K562 (cell line): Measurements from ENCODE around the gene MYCBPAP. TPM values are rescaled to one million over a fixed set of nuclear protein-coding genes. Genes with fewer than 3 reads are reported as not detected.
A peak's percentile ranks its signal among the peaks of the same experiment; 100 is the strongest.

ENCODE experiments used
- BRD9 ChIP-seq: fragments of 450-650 bp; IDR thresholded peaks from 2 replicates; pipeline ENCODE4 v1.6.1; 2018; ENCODE audit warnings: low read depth; ENCODE audit not compliant: partially characterized antibody
- CHD2 ChIP-seq: IDR thresholded peaks from 2 replicates; pipeline ENCODE4 v1.6.1; 2011; ENCODE audit warnings: low read depth, low read length
- HEY1 ChIP-seq: fragments of 250-450 bp; sonication (Bioruptor Pico); IDR thresholded peaks from 2 replicates; pipeline ENCODE4 v1.5.0; 2020; ENCODE audit warnings: mild to moderate bottlenecking, moderate library complexity, borderline replicate concordance
- HNRNPUL1 ChIP-seq: fragments of 200-400 bp; formaldehyde crosslinking; IDR thresholded peaks from 2 replicates; pipeline ENCODE4 v1.6.1; 2017; ENCODE audit warnings: low read length
- KDM1A ChIP-seq, 2 experiments: fragments of 450-650 bp; IDR thresholded peaks; 2 replicates each; pipeline ENCODE4 v1.6.1; 2016; ENCODE audit warnings: mild to moderate bottlenecking in 2 of 2
- KDM2B ChIP-seq: fragments of 250-450 bp; sonication (Bioruptor Pico); IDR thresholded peaks from 2 replicates; pipeline ENCODE4 v1.8.0; 2021; ENCODE audit warnings: mild to moderate bottlenecking, moderate library complexity
- LARP7 ChIP-seq: fragments of 450-650 bp; IDR thresholded peaks from 2 replicates; pipeline ENCODE4 v1.6.1; 2016
- NCOR1 ChIP-seq: fragments of 450-650 bp; IDR thresholded peaks from 2 replicates; pipeline ENCODE4 v1.6.1; 2016; ENCODE audit warnings: mild to moderate bottlenecking, moderate library complexity
- NFIX ChIP-seq: fragments of 250-450 bp; sonication (Bioruptor Pico); IDR thresholded peaks from 2 replicates; pipeline ENCODE4 v1.4.0; 2020; ENCODE audit warnings: low read depth, mild to moderate bottlenecking, moderate library complexity
- RB1 ChIP-seq: fragments of 450-650 bp; IDR thresholded peaks from 2 replicates; pipeline ENCODE4 v1.6.1; 2017; ENCODE audit warnings: low read depth, mild to moderate bottlenecking
- RBM22 ChIP-seq: fragments of 200-400 bp; formaldehyde crosslinking; IDR thresholded peaks from 2 replicates; pipeline ENCODE4 v1.6.1; 2018; ENCODE audit warnings: low read length, low read depth; ENCODE audit not compliant: poor library complexity, severe bottlenecking
- SOX6 ChIP-seq: fragments of 450-650 bp; IDR thresholded peaks from 2 replicates; pipeline ENCODE4 v1.6.1; 2014; ENCODE audit warnings: mild to moderate bottlenecking
- SP1 ChIP-seq: sonication (generic); formaldehyde crosslinking; IDR thresholded peaks from 2 replicates; pipeline ENCODE4 v1.8.1; 2022; ENCODE audit warnings: mild to moderate bottlenecking, missing genetic modification reagents
- SPI1 ChIP-seq: IDR thresholded peaks from 2 replicates; pipeline ENCODE4 v1.6.1; 2011; ENCODE audit warnings: low read depth, low read length, control low read depth, borderline replicate concordance
- TCF7L2 ChIP-seq: fragments of 150-350 bp; IDR thresholded peaks from 2 replicates; pipeline ENCODE4 v1.6.1; 2016; ENCODE audit warnings: low read depth, mild to moderate bottlenecking, low read length, moderate library complexity
- polyA plus RNA-seq, 8 experiments: library from polyadenylated mRNA; depleted of rRNA in 4 of 8; stranded (reverse) in 5 of 8; unstranded in 3 of 8; fragments of >200 nt; fragmentation: Nextera tagmentation in 2 of 8; fragmentation: Illumina TruSeq in 1 of 8; extraction: Ambion mirVana in 2 of 8; extraction: Trizol in 1 of 8; gene quantifications; 2 replicates each; pipeline versions ENCODE4 v1.2.1 to v1.2.3, GENCODE V29; 2011 to 2014; ENCODE audit warnings: inconsistent platforms in 1 of 8, missing spikeins in 1 of 8
- total RNA-seq, 7 experiments: library from RNA; depleted of rRNA in 6 of 7; stranded (reverse); fragments of >200 nt in 6 of 7; fragmentation: Illumina TruSeq in 2 of 7; extraction: Trizol in 2 of 7; gene quantifications; 2 replicates each; pipeline versions ENCODE4 v1.2.1 to v1.2.3, GENCODE V29; 2011 to 2021; ENCODE audit warnings: low replicate concordance in 1 of 7
- TF ChIP-seq, protein P1 (sequence below): IDR thresholded peaks from 3 replicates; pipeline ENCODE4 v1.6.1; 2011; ENCODE audit warnings: borderline replicate concordance, mild to moderate bottlenecking, moderate library complexity; ENCODE audit not compliant: insufficient read length; ENCODE audit errors: extremely low read depth
- TF ChIP-seq, protein P2 (sequence below): fragments of 250-450 bp; sonication (Bioruptor Pico); IDR thresholded peaks from 2 replicates; pipeline ENCODE4 v1.4.0; 2020
- TF ChIP-seq, protein P3 (sequence below): fragments of 250-450 bp; sonication (Bioruptor Pico); IDR thresholded peaks from 2 replicates; pipeline ENCODE4 v1.9.0; 2021; ENCODE audit warnings: mild to moderate bottlenecking

Gene MYCBPAP
- total and polyA plus RNA-seq, 9 of the 15 experiments (the other 6 are each of a cell fraction or from before 2014, with no cell fraction given): not detected

DNA sequence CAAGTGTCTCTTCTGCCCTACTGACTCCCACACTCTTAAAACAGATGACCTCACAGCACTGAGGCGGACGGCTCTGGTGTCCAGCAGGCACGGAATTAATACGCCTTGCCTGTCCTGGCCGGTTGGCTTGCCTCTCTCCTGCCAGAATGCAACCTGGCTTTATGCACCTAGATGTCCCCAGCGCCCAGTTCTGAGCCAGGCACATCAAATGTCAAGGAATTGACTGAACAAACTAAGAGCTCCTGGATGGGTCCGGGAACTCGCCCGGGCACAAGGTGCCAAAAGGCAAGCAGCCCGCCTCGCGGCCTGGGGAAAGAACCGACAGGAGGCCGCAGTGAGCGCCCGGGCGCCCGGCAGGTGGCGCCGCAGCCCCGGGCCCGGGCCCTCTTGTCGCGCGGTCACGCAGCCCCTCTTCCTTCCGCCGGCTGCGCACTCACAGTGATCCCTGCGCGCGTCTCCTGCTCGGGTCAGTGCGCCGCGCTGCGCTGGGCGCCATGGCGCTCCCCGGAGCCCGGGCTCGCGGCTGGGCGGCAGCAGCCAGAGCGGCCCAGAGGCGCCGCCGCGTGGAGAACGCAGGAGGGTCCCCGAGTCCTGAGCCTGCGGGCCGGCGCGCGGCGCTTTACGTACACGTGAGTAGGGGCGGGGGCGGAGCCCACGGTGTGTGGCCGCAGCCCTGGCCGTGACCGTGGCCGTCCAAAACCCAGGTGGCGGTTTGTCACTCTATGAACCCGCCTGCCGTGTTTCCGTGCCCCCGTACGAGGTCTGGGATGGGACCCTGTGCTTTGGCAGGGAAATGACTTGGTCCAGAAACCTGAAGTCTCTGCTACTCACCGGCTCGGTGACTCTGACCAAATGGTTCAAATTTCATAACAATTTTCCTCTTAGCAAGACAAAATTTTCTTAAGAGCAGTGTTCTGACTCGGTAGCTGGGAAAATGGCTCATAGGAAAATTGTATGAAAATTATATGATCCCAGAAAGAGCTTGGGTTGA lies 29.6 kb upstream of the MYCBPAP start, which contains the start of gene RSAD1 (continued):
- peak; percentile 54 for TF ChIP-seq RBM22
- no peak for TF ChIP-seq LARP7
- no peak for TF ChIP-seq HEY1 (CRISPR knock-in tag)
- TF ChIP-seq, protein P1, sequence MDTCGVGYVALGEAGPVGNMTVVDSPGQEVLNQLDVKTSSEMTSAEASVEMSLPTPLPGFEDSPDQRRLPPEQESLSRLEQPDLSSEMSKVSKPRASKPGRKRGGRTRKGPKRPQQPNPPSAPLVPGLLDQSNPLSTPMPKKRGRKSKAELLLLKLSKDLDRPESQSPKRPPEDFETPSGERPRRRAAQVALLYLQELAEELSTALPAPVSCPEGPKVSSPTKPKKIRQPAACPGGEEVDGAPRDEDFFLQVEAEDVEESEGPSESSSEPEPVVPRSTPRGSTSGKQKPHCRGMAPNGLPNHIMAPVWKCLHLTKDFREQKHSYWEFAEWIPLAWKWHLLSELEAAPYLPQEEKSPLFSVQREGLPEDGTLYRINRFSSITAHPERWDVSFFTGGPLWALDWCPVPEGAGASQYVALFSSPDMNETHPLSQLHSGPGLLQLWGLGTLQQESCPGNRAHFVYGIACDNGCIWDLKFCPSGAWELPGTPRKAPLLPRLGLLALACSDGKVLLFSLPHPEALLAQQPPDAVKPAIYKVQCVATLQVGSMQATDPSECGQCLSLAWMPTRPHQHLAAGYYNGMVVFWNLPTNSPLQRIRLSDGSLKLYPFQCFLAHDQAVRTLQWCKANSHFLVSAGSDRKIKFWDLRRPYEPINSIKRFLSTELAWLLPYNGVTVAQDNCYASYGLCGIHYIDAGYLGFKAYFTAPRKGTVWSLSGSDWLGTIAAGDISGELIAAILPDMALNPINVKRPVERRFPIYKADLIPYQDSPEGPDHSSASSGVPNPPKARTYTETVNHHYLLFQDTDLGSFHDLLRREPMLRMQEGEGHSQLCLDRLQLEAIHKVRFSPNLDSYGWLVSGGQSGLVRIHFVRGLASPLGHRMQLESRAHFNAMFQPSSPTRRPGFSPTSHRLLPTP: no peak
- no peak for TF ChIP-seq TCF7L2
- no peak; the same call in 1 of the 2 replicates for TF ChIP-seq NCOR1
- TF ChIP-seq, protein P2, sequence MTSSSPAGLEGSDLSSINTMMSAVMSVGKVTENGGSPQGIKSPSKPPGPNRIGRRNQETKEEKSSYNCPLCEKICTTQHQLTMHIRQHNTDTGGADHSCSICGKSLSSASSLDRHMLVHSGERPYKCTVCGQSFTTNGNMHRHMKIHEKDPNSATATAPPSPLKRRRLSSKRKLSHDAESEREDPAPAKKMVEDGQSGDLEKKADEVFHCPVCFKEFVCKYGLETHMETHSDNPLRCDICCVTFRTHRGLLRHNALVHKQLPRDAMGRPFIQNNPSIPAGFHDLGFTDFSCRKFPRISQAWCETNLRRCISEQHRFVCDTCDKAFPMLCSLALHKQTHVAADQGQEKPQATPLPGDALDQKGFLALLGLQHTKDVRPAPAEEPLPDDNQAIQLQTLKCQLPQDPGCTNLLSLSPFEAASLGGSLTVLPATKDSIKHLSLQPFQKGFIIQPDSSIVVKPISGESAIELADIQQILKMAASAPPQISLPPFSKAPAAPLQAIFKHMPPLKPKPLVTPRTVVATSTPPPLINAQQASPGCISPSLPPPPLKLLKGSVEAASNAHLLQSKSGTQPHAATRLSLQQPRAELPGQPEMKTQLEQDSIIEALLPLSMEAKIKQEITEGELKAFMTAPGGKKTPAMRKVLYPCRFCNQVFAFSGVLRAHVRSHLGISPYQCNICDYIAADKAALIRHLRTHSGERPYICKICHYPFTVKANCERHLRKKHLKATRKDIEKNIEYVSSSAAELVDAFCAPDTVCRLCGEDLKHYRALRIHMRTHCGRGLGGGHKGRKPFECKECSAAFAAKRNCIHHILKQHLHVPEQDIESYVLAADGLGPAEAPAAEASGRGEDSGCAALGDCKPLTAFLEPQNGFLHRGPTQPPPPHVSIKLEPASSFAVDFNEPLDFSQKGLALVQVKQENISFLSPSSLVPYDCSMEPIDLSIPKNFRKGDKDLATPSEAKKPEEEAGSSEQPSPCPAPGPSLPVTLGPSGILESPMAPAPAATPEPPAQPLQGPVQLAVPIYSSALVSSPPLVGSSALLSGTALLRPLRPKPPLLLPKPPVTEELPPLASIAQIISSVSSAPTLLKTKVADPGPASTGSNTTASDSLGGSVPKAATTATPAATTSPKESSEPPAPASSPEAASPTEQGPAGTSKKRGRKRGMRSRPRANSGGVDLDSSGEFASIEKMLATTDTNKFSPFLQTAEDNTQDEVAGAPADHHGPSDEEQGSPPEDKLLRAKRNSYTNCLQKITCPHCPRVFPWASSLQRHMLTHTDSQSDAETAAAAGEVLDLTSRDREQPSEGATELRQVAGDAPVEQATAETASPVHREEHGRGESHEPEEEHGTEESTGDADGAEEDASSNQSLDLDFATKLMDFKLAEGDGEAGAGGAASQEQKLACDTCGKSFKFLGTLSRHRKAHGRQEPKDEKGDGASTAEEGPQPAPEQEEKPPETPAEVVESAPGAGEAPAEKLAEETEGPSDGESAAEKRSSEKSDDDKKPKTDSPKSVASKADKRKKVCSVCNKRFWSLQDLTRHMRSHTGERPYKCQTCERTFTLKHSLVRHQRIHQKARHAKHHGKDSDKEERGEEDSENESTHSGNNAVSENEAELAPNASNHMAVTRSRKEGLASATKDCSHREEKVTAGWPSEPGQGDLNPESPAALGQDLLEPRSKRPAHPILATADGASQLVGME (CRISPR knock-in tag): peak; percentile 12; the same call in 1 of the 2 replicates
- peak; percentile 26; the same call in 1 of the 2 replicates for TF ChIP-seq KDM2B (CRISPR knock-in tag)
- no peak for TF ChIP-seq SP1
- TF ChIP-seq CHD2: no peak; the same call in 1 of the 2 replicates
- TF ChIP-seq, protein P3, sequence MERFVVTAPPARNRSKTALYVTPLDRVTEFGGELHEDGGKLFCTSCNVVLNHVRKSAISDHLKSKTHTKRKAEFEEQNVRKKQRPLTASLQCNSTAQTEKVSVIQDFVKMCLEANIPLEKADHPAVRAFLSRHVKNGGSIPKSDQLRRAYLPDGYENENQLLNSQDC: no peak
- no peak for TF ChIP-seq HNRNPUL1
- no peak for TF ChIP-seq KDM1A (IDR thresholded peaks at IDR 0.05)
- peak; percentile 76 for TF ChIP-seq SOX6
- no peak for TF ChIP-seq SPI1
- TF ChIP-seq BRD9: no peak
- TF ChIP-seq RB1: peak; percentile 98
- TF ChIP-seq NFIX (CRISPR knock-in tag): no peak
